HepG2 (cell line): ENCODE data around the gene HSDL2. TPM values are rescaled to one million over a fixed set of nuclear protein-coding genes. Genes with fewer than 3 reads are reported as not detected.

Experiments
- ATAC-seq: fragments of 200-7000 bp; cut with Tn5 transposase; 3 replicates; pipeline ENCODE4 v1.9.1; 2020; ENCODE audit warnings: mild to moderate bottlenecking, moderate library complexity
- BruUV-seq: library from RNA; stranded (reverse); fragments of 400-500 nt; replicated peaks from 2 replicates; lab custom pipeline; 2021; lab: Mats Ljungman, UMichigan
- CTCF ChIA-PET: fragments of 300-600 bp; formaldehyde crosslinking; extraction: SDS; loops from one replicate; lab custom pipeline; 2021; ENCODE audit warnings: low total read pairs, inconsistent platforms, low intra/inter-chr PET ratio; lab: Yijun Ruan, JAX
- POLR2A ChIA-PET: fragments of 350-600 bp; sonication (Branson Sonifier 250); formaldehyde crosslinking; loops from one replicate; lab custom pipeline; 2020; ENCODE audit warnings: antibody characterized with exemption, inconsistent platforms; lab: Yijun Ruan, JAX
- DNase-seq: peaks from one replicate; pipeline ENCODE4 v3.0.0-alpha.2; 2015; ENCODE audit warnings: low spot score
- FAIRE-seq: peaks from 3 replicates; lab custom pipeline; 2011; peaks lifted over from hg19 to GRCh38; lab: Jason Lieb, UNC
- H2AFZ ChIP-seq: one replicate; pipeline ENCODE4 v1.6.1; 2011; ENCODE audit warnings: low read length, inconsistent platforms
- H3K27ac ChIP-seq: fragments of 300-600 bp; 3 replicates; pipeline ENCODE4 v1.8.0; 2011; ENCODE audit warnings: mixed run types, mild to moderate bottlenecking, mixed read lengths, low read length, inconsistent platforms; ENCODE audit not compliant: insufficient read depth; ENCODE audit errors: extremely low read length
- H3K27me3 ChIP-seq, 2 experiments: fragments of 200-600 bp in 1 of 2; 2 replicates in 1 of 2; 3 replicates in 1 of 2; pipeline versions ENCODE4 v1.6.0 to v1.8.0; 2011; ENCODE audit warnings: low read length in 2 of 2, mild to moderate bottlenecking in 2 of 2, moderate library complexity in 2 of 2, inconsistent platforms in 1 of 2; ENCODE audit not compliant: insufficient read depth in 2 of 2, control insufficient read depth in 1 of 2
- H3K36me3 ChIP-seq, 2 experiments: fragments of 200-600 bp in 1 of 2; replicated peaks in 1 of 2; 2 replicates in 1 of 2; 3 replicates in 1 of 2; pipeline versions ENCODE4 v1.5.1 to v1.8.0; 2011; ENCODE audit warnings: low read length in 2 of 2, inconsistent platforms in 1 of 2; ENCODE audit not compliant: insufficient read depth in 2 of 2, control insufficient read depth in 1 of 2
- H3K4me1 ChIP-seq: 2 replicates; pipeline ENCODE4 v1.5.1; 2012; ENCODE audit warnings: low read length, inconsistent platforms; ENCODE audit not compliant: insufficient read depth
- H3K4me2 ChIP-seq: 2 replicates; pipeline ENCODE4 v1.6.0; 2011; ENCODE audit warnings: low read depth, low read length, inconsistent platforms
- H3K4me3 ChIP-seq, 3 experiments: fragments of 200-600 bp in 1 of 3; sonication (generic), shearing (Covaris generic) in 1 of 3; replicated peaks in 1 of 3; 2 replicates each; pipeline ENCODE4 v1.5.1; 2011 to 2016; ENCODE audit warnings: low read length in 3 of 3, inconsistent platforms in 2 of 3, low read depth in 2 of 3, mild to moderate bottlenecking in 2 of 3, control low read depth in 1 of 3, mixed read lengths in 1 of 3; ENCODE audit not compliant: insufficient read depth in 1 of 3
- H3K79me2 ChIP-seq: one replicate; pipeline ENCODE4 v1.6.1; 2011; ENCODE audit warnings: low read length, inconsistent platforms; ENCODE audit not compliant: insufficient read depth
- H3K9ac ChIP-seq: 2 replicates; pipeline ENCODE4 v1.6.0; 2011; ENCODE audit warnings: mild to moderate bottlenecking, low read depth, low read length, inconsistent platforms; ENCODE audit not compliant: insufficient read depth
- H3K9me3 ChIP-seq: 2 replicates; pipeline ENCODE4 v1.5.1; 2012; ENCODE audit warnings: mild to moderate bottlenecking, low read length
- H4K20me1 ChIP-seq: 2 replicates; pipeline ENCODE4 v1.6.0; 2011; ENCODE audit warnings: inconsistent platforms, mild to moderate bottlenecking, low read length, moderate library complexity; ENCODE audit not compliant: insufficient read depth
- CBX5 ChIP-seq: sonication (generic); formaldehyde crosslinking; IDR thresholded peaks from 2 replicates; pipeline ENCODE4 v1.4.0; 2020; ENCODE audit warnings: missing genetic modification reagents, borderline replicate concordance
- CHD4 ChIP-seq: fragments of 200-600 bp; sonication (generic); IDR thresholded peaks from 2 replicates; pipeline ENCODE4 v1.7.0; 2017; ENCODE audit warnings: mild to moderate bottlenecking, low read length, borderline replicate concordance
- ETV5 ChIP-seq: IDR thresholded peaks from 2 replicates; pipeline ENCODE4 v1.6.1; 2018; ENCODE audit warnings: missing biosample characterization, missing genetic modification reagents, inconsistent platforms, borderline replicate concordance
- FOXK2 ChIP-seq: fragments of 450-650 bp; IDR thresholded peaks from 2 replicates; pipeline ENCODE4 v1.6.1; 2016
- PLRG1 ChIP-seq: fragments of 450-650 bp; conservative IDR thresholded peaks from 2 replicates; pipeline ENCODE4 v1.6.1; 2016
- POLR2A ChIP-seq, 2 experiments: IDR thresholded peaks; 2 replicates each; pipeline ENCODE4 v1.6.1; 2011; ENCODE audit warnings: low read depth in 2 of 2, low read length in 2 of 2, mild to moderate bottlenecking in 1 of 2, moderate library complexity in 1 of 2; ENCODE audit not compliant: insufficient read depth in 1 of 2
- PRPF4 ChIP-seq: fragments of 200-400 bp; formaldehyde crosslinking; IDR thresholded peaks from 2 replicates; pipeline ENCODE4 v1.6.1; 2016; ENCODE audit warnings: low read length, low read depth; ENCODE audit not compliant: poor library complexity, severe bottlenecking
- SNAPC5 ChIP-seq: sonication (generic); formaldehyde crosslinking; IDR thresholded peaks from 2 replicates; pipeline ENCODE4 v1.8.1; 2023; ENCODE audit warnings: mild to moderate bottlenecking, missing genetic modification reagents, borderline replicate concordance
- ZNF12 ChIP-seq: sonication (generic); formaldehyde crosslinking; IDR thresholded peaks from 2 replicates; pipeline ENCODE4 v1.5.0; 2020; ENCODE audit warnings: missing genetic modification reagents
- ZNF20 ChIP-seq: sonication (generic); formaldehyde crosslinking; IDR thresholded peaks from 2 replicates; pipeline ENCODE4 v1.4.0; 2020; ENCODE audit warnings: mild to moderate bottlenecking, moderate library complexity, missing genetic modification reagents
- ZNF224 ChIP-seq: sonication (generic); formaldehyde crosslinking; IDR thresholded peaks from 2 replicates; pipeline ENCODE4 v1.5.0; 2020; ENCODE audit warnings: mild to moderate bottlenecking, missing genetic modification reagents
- ZNF232 ChIP-seq: sonication (generic); formaldehyde crosslinking; IDR thresholded peaks from 2 replicates; pipeline ENCODE4 v1.4.0; 2020; ENCODE audit warnings: missing genetic modification reagents, borderline replicate concordance
- ZNF432 ChIP-seq: sonication (generic); formaldehyde crosslinking; IDR thresholded peaks from 2 replicates; pipeline ENCODE4 v1.5.0; 2020; ENCODE audit warnings: missing genetic modification reagents, mild to moderate bottlenecking, borderline replicate concordance
- ZNF709 ChIP-seq: sonication (generic); formaldehyde crosslinking; IDR thresholded peaks from 2 replicates; pipeline ENCODE4 v1.5.0; 2020; ENCODE audit warnings: mild to moderate bottlenecking, missing genetic modification reagents
- ZNF746 ChIP-seq: sonication (generic); formaldehyde crosslinking; IDR thresholded peaks from 2 replicates; pipeline ENCODE4 v1.8.0; 2022; ENCODE audit warnings: mild to moderate bottlenecking, missing genetic modification reagents
- WGBS: methylation state at CpG from one replicate; pipeline ENCODE4 v1.1.6; 2017; ENCODE audit warnings: low lambda C conversion rate; 5-methylcytosine and 5-hydroxymethylcytosine counted together
- in situ Hi-C: cut with HindIII; loops from 2 replicates; pipeline ENCODE4 v1.10.0; 2017; ENCODE audit warnings: low pct_unique_long_range_greater_than_20kb; ENCODE audit not compliant: extremely low pct_ligation_motif_present
- intact Hi-C: fragments of 100-400 bp; cut with micrococcal nuclease; formaldehyde crosslinking; loops from one replicate; pipeline ENCODE4 v1.10.0; 2022; ENCODE audit not compliant: unreplicated experiment
- polyA plus RNA-seq, 8 experiments: library from polyadenylated mRNA; depleted of rRNA in 3 of 8; stranded (reverse) in 7 of 8; unstranded in 1 of 8; fragments of >200 nt; fragmentation: Illumina TruSeq in 4 of 8; extraction: Trizol in 4 of 8; gene quantifications; 2 replicates each; pipeline versions ENCODE4 v1.2.1 to v1.2.3, GENCODE V29; 2011 to 2016; ENCODE audit warnings: low read depth in 4 of 8, missing spikeins in 1 of 8, mixed read lengths in 1 of 8; ENCODE audit not compliant: insufficient read depth in 1 of 8
- total RNA-seq, 5 experiments: library from RNA; depleted of rRNA; stranded (reverse); fragments of >200 nt; fragmentation: Illumina TruSeq; extraction: Trizol; gene quantifications; 2 replicates each; pipeline ENCODE4 v1.2.3, GENCODE V29; 2016; ENCODE audit warnings: low read depth in 1 of 5
- TF ChIP-seq, protein P1 (sequence below): sonication (generic); formaldehyde crosslinking; IDR thresholded peaks from 2 replicates; pipeline ENCODE4 v1.5.0; 2020; ENCODE audit warnings: missing genetic modification reagents

Gene HSDL2
- total and polyA plus RNA-seq, 2 of the 13 experiments (the other 11 are each of a cell fraction or from before 2014, with no cell fraction given) = 55.3 to 80.2 TPM

GRCh38 chr9:112354081-112354743 lies 25.7 kb upstream of the HSDL2 start:
- no peak overlapping the region for H3K27ac ChIP-seq
- peak; percentile 34; the same call in 1 of the 3 replicates for ATAC-seq
- intact Hi-C loops = no loop called here

More at GRCh38 chr9:112354081-112354743, 25.7 kb upstream of the HSDL2 start:
- 33% methylated on average over 1 of the region's 1 CpG for WGBS
- Histone ChIP-seq H4K20me1 (no peaks in the 10 kb centered on the region), H3K27me3 (no peaks in the 10 kb centered on the region), H3K4me2 (no peak overlapping the region), H3K9me3 (no peaks in the 10 kb centered on the region), H3K36me3 (no peaks in the 10 kb centered on the region), H3K4me3 (no peak overlapping the region), H3K9ac (no peak overlapping the region), H3K79me2 (no peaks in the 10 kb centered on the region), H3K4me1 (peaks cover 54% of the 10 kb centered on the region), H2AFZ (no peak overlapping the region)
- FAIRE-seq = no peak
- ChIA-PET CTCF (no interaction called here), POLR2A (interaction anchor here (0.8 to 0.9 kb wide), 2 partner anchors 26 to 235 kb away, joined by 3 to 5 read pairs; partner anchors contain the start of gene HSDL2)
- BruUV-seq = no TSS peak
- DNase-seq = no peak
- TF ChIP-seq ZNF224 (CRISPR knock-in tag) = no peak
- TF ChIP-seq ETV5 = no peak
- TF ChIP-seq ZNF709 (CRISPR knock-in tag) = no peak
- TF ChIP-seq FOXK2 = no peak
- no peak for TF ChIP-seq ZNF12 (CRISPR knock-in tag)
- TF ChIP-seq, protein P1, sequence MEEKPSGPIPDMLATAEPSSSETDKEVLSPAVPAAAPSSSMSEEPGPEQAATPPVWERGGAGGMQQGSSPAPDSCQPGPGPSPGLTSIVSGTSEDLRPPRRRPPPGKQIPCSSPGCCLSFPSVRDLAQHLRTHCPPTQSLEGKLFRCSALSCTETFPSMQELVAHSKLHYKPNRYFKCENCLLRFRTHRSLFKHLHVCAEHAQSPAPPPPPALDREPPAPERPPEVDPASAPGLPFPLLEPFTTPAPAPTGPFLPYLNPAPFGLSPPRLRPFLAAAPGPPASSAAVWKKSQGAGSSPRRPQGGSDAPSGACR (CRISPR knock-in tag) = no peak
- no peak for TF ChIP-seq ZNF232 (CRISPR knock-in tag)
- TF ChIP-seq SNAPC5 (CRISPR knock-in tag) = no peak
- TF ChIP-seq ZNF746 (CRISPR knock-in tag) = no peak
- no peak for TF ChIP-seq ZNF432 (CRISPR knock-in tag)
- TF ChIP-seq ZNF20 (CRISPR knock-in tag) = no peak
- TF ChIP-seq PLRG1 = no peak
- TF ChIP-seq POLR2A (IDR thresholded peaks at IDR 0.05; ENCODE audit: insufficient read depth in 1 of 2, low read depth in 2 of 2, low read length in 2 of 2) = no peak
- TF ChIP-seq PRPF4 = no peak
- no peak for TF ChIP-seq CHD4
- TF ChIP-seq CBX5 (CRISPR knock-in tag) = no peak
- in situ Hi-C loops = loop anchor here (25.0 kb wide), 1 partner anchor 592 kb away; no protein-coding TSS in a partner anchor
